Breast epithelium (tissue), 3 donors: ENCODE measurements around the gene DBP.

Source experiments
- CTCF ChIP-seq, 3 donors: fragments of 450-650 bp; IDR thresholded peaks; one replicate each; pipeline ENCODE4 v1.5.1; 2016 to 2017; ENCODE audit warnings: antibody characterized with exemption in 3 of 3, mild to moderate bottlenecking in 3 of 3, moderate library complexity in 3 of 3
- POLR2A ChIP-seq: fragments of 450-650 bp; IDR thresholded peaks from one replicate; pipeline ENCODE4 v1.6.1; 2016; ENCODE audit warnings: antibody characterized with exemption, mild to moderate bottlenecking, moderate library complexity

- no peak for TF ChIP-seq CTCF (IDR thresholded peaks at IDR 0.05)
- no peak for TF ChIP-seq POLR2A
Measured at GRCh38 chr19:48644355-48644754, 7.2 kb upstream of the DBP start.
